Nucleus accumbens (tissue), 56 donors: ENCODE data around the gene CHRNA3.
A peak's percentile ranks its signal among the peaks of the same experiment; 100 is the strongest.
"Not testable (repeated sequence)": the region's sequence is repeated elsewhere in the genome, so short reads cannot be mapped to it uniquely, and the experiment has no call there.

ENCODE experiments used
- DNase-seq, 56 donors: peaks; one replicate each; lab custom pipeline; 2025; lab: John Stamatoyannopoulos, UW

The CHRNA3 gene

GRCh38 chr15:78565097-78565950, 55.5 kb downstream of the CHRNA3 start, which contains the start of gene CHRNA5:
Gene CHRNA5, plus strand, starts transcription at chr15:78565520. Its CDS starts 200 bp downstream, at chr15:78565720.
- DNase-seq: peak in 25 of 56 donors; percentile 2 to 73 (median 11)

DNA sequence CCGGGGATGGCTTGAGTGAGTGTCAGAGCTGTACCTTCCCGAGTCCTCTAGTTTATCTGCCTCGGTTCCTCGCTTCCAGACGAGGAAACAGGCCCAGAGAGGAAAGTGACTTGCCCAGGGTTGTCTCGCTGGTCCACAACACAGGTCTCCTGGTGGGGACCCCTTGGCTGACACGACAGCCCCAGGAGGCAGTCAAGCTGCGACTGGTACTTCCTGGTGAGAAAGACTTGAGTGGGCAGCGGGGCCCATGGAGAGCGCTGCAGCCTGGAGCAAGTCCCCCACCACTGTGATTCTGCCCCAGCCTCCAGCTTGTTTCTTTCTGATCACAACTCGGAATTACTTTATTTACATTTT, 56.1 kb downstream of the CHRNA3 start:
- DNase-seq: no peak

GRCh38 chr15:78563092-78563491, 57.7 kb downstream of the CHRNA3 start:
- DNase-seq: no peak

GRCh38 chr15:78561490-78561889, 59.3 kb downstream of the CHRNA3 start:
- DNase-seq: no peak

DNA sequence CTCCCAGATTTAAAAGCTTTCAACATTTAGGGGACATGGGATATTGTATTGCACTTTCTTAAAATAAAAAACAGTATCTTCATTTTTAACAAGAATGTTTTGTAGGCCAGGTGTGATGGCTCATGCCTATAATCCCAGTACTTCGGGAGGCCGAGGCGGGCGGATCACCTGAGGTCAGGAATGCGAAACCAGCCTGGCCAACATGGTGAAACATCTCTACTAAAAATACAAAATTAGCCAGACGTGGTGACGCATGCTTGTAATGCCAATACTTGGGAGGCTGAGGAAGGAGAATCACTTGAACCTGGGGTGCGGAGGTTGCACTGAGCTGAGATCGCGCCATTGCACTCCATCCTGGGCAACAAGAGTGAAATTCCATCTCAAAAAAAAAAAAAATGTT, 60.6 kb downstream of the CHRNA3 start:
- DNase-seq: not testable (repeated sequence)

- no peak for DNase-seq
Observed at GRCh38 chr15:78552597-78552996, 68.2 kb downstream of the CHRNA3 start.

- DNase-seq: no peak
Observed at GRCh38 chr15:78551902-78552301, 68.9 kb downstream of the CHRNA3 start.

- no peak for DNase-seq
Observed at GRCh38 chr15:78550815-78551214, 70.0 kb downstream of the CHRNA3 start.

DNA sequence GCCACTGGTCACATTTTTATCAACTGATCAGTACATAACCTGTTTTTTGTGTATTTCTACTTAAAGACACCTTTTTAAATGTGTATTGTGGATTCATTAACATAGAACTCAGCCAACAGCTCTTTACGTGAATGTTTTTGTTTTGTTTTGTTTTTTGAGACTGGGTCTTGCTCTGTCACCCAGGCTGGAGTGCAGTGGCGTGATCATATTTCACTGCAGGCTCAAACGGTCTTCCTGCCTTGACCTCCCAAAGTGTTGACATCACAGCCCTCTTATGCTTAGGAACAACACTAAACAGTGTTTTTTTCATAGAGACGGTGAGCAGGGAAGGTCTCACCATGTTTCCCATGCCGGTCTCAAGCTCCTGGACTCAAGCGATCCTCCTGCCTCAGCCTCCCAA, 70.6 kb downstream of the CHRNA3 start:
- DNase-seq: no peak
